ENCODE measurements around the gene ERVFRD-1. TPM values are rescaled to one million over a fixed set of nuclear protein-coding genes. Genes with fewer than 3 reads are reported as not detected.

The ERVFRD-1 gene
- total and polyA plus RNA-seq, 2 of the 13 experiments (the other 11 are each of a cell fraction or from before 2014, with no cell fraction given): not detected

- TF ChIP-seq ZBTB10 (CRISPR knock-in tag; IDR thresholded peaks at IDR 0.05; ENCODE audit: borderline replicate concordance): no peak
- no peak for TF ChIP-seq ZNF20 (CRISPR knock-in tag; IDR thresholded peaks at IDR 0.05)
- no peak for TF ChIP-seq ZNF235 (CRISPR knock-in tag; IDR thresholded peaks at IDR 0.05; ENCODE audit: borderline replicate concordance)
- no peak for TF ChIP-seq ZBTB7A (CRISPR knock-in tag; IDR thresholded peaks at IDR 0.05)
- no peak for TF ChIP-seq ASH2L (IDR thresholded peaks at IDR 0.05; ENCODE audit: insufficient read length, low read depth, low read length)
- TF ChIP-seq SNAI1 (CRISPR knock-in tag; IDR thresholded peaks at IDR 0.05; ENCODE audit: borderline replicate concordance): 0 out of 2 replicates have a peak, but pooled peaks have one; percentile 3
- no peak for TF ChIP-seq ATM (IDR thresholded peaks at IDR 0.05; ENCODE audit: borderline replicate concordance)
- TF ChIP-seq MTA1 (CRISPR knock-in tag; IDR thresholded peaks at IDR 0.05; ENCODE audit: borderline replicate concordance): no peak
- no peak for TF ChIP-seq ZNF749 (CRISPR knock-in tag; IDR thresholded peaks at IDR 0.05; ENCODE audit: borderline replicate concordance)
- no peak for TF ChIP-seq ZNF761 (CRISPR knock-in tag; conservative IDR thresholded peaks at IDR 0.05)
- TF ChIP-seq ZBED4 (CRISPR knock-in tag; IDR thresholded peaks at IDR 0.05; ENCODE audit: borderline replicate concordance): no peak
- TF ChIP-seq HNRNPUL1 (IDR thresholded peaks at IDR 0.05; ENCODE audit: low read depth, low read length): no peak
- no peak for TF ChIP-seq FUBP1 (CRISPR knock-in tag; IDR thresholded peaks at IDR 0.05; ENCODE audit: borderline replicate concordance)
- TF ChIP-seq ZNF362 (CRISPR knock-in tag; IDR thresholded peaks at IDR 0.05; ENCODE audit: borderline replicate concordance): no peak
Observed at GRCh38 chr6:11093376-11093625, 18.2 kb downstream of the ERVFRD-1 start (continued).

All from HepG2 (cell line).